ENCODE measurements around the gene KRTAP10-12. TPM values are rescaled to one million over a fixed set of nuclear protein-coding genes. Genes with fewer than 3 reads are reported as not detected.

The KRTAP10-12 gene
- total RNA-seq, 1 donor from 2014 or later: not detected

DNA sequence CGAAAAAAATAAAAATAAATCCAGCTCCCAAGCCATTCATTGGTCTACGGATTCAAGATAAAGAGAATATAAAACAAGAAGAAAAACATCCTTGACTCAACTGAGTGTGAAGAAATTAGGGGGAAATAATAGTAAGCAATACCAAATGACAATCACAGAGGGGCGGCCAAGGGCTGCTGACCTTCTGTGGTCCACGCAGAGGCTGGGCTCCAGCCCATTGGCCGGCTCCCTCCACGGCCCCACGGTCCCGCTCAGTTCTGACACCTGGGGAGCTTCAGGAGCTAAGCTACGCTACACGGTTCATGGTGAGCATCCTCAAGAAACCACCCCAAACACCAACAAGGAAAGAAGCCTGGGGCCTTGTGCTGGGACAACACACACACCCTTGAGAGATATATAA, 400 bp upstream of the KRTAP10-12 start:
- no peaks in the 10 kb centered on the region for H3K36me3 ChIP-seq (ENCODE audit: control insufficient read depth in 3 of 3, insufficient read depth in 3 of 3, low read length in 3 of 3)
- peaks cover 3 to 11% (median 5%) of the 10 kb centered on the region in 3 donors for H3K9me3 ChIP-seq (ENCODE audit: control insufficient read depth in 3 of 3, low read length in 3 of 3)
- H3K27me3 ChIP-seq (ENCODE audit: control insufficient read depth in 3 of 3, insufficient read depth in 3 of 3, low read length in 3 of 3): peaks cover 38 to 45% (median 44%) of the 10 kb centered on the region in 3 donors
- no peaks in the 10 kb centered on the region for H3K4me1 ChIP-seq (ENCODE audit: control insufficient read depth in 3 of 3, insufficient read depth in 3 of 3, low read length in 3 of 3)
- H3K27ac ChIP-seq (ENCODE audit: low read depth, low read length): no peak overlapping the region
- H3K9ac ChIP-seq (ENCODE audit: low read depth in 1 of 3, low read length in 3 of 3): no peak overlapping the region
- no peak overlapping the region for H3K4me3 ChIP-seq (ENCODE audit: low read length in 3 of 3)

DNA sequence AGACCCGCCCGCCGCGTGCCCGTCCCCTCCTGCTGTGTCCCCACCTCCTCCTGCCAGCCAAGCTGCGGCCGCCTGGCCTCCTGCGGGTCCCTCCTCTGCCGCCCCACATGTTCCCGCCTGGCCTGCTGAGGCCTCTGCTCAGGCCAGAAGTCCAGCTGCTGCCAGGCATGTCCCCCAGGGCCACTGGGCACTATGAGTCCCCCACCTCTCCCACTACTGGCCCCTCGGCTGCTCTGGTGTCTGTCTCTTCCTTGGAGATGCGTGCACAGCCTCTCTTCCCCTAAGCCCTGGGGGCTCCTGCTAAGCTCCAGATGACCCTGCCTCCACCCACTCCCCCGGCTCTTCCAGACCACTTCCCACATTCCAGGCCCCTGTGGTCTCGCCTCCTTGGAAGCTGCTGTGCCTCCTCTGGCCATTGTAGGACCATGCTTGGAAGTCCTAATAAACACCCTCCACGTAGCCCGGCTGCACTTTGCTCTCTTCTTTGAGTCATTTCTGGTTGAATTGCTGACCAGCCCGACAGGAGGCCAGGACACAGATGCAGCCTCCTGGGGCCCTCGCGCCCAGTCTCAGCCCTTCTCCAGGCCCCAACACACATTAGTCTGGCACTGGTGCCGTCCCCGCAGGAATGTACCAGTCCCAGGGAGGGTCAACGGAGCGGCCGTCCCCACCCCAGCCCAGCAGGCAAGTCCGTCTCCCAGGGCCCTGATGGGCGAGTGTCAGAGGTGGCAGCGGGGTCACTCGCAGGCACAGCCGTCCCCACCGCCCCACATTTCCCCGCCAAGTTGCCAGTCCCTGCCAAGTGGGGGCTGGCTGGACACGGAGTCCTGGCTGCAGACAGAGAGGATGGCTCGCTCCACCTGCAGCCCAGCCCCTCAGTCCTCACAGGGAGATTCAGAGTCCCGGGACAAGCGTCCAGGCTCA, 1.1 kb downstream of the KRTAP10-12 start:
- no peak overlapping the region for H3K9ac ChIP-seq (ENCODE audit: low read depth in 1 of 3, low read length in 3 of 3)
- H3K4me1 ChIP-seq (ENCODE audit: control insufficient read depth in 3 of 3, insufficient read depth in 3 of 3, low read length in 3 of 3): no peaks in the 10 kb centered on the region
- peaks cover 53 to 59% (median 59%) of the 10 kb centered on the region in 3 donors for H3K27me3 ChIP-seq (ENCODE audit: control insufficient read depth in 3 of 3, insufficient read depth in 3 of 3, low read length in 3 of 3)
- H3K9me3 ChIP-seq (ENCODE audit: control insufficient read depth in 3 of 3, low read length in 3 of 3): peaks cover 0 to 5% (median 3%) of the 10 kb centered on the region in 3 donors
- H3K36me3 ChIP-seq (ENCODE audit: control insufficient read depth in 3 of 3, insufficient read depth in 3 of 3, low read length in 3 of 3): no peaks in the 10 kb centered on the region
- no peak overlapping the region for H3K4me3 ChIP-seq (ENCODE audit: low read length in 3 of 3)
- no peak overlapping the region for H3K27ac ChIP-seq (ENCODE audit: low read depth, low read length)

- Histone ChIP-seq H3K4me3 (ENCODE audit: low read length in 3 of 3) (no peak overlapping the region), H3K4me1 (ENCODE audit: control insufficient read depth in 3 of 3, insufficient read depth in 3 of 3, low read length in 3 of 3) (no peaks in the 10 kb centered on the region), H3K9ac (ENCODE audit: low read depth in 1 of 3, low read length in 3 of 3) (no peak overlapping the region), H3K27me3 (ENCODE audit: control insufficient read depth in 3 of 3, insufficient read depth in 3 of 3, low read length in 3 of 3) (peaks cover 66 to 74% (median 72%) of the 10 kb centered on the region in 3 donors), H3K9me3 (ENCODE audit: control insufficient read depth in 3 of 3, low read length in 3 of 3) (peaks cover 0 to 3% (median 0%) of the 10 kb centered on the region in 3 donors), H3K36me3 (ENCODE audit: control insufficient read depth in 3 of 3, insufficient read depth in 3 of 3, low read length in 3 of 3) (no peaks in the 10 kb centered on the region), H3K27ac (ENCODE audit: low read depth, low read length) (no peak overlapping the region)
Measured at GRCh38 chr21:44699502-44700001, 2.6 kb downstream of the KRTAP10-12 start.

DNA sequence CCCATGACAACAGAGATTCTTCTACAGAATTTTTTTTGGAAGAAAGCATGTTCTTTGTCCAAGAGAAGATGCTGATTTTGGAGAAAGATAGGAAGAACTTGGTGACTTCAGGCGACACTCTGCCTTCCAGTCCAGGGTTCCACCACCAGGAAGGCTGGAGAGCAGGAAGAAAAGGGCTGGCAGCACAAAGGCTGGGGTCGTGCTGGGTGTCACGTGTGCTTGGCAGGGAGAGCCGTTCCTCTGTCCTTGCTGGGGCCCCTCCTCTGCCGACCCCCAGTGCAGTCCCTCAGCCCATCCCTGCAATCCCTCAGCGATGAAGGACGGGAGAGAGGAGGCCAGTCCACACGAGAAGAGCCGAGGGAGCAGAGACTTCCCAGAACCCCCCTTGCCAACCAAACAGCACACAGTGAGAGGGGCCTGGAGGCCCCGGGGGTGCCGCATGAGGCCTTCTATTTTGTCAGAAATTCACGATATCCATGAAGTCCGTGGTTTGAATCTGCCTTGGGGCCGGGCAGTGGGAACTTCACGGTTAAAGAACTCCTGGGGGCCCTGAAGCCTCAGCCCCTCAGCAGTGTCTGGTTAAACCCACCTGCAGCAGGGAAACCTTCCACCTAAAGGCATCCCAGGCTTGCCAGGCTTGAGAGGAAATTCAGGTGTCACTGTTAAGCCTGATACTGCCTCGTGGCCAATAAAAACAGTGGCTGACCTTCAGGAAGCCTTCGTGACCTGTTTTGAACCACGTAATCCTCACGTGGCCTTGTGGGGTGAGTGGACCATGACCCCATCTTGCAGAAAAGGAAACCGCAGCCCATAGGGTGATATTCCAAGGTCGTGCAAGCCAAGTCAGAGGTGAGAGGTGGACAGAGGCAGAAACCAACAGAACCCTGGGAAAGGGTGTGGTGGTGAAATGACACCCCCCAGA, 3.4 kb downstream of the KRTAP10-12 start:
- Histone ChIP-seq H3K27ac (ENCODE audit: low read depth, low read length) (no peak overlapping the region), H3K9me3 (ENCODE audit: control insufficient read depth in 3 of 3, low read length in 3 of 3) (no peaks in the 10 kb centered on the region), H3K27me3 (ENCODE audit: control insufficient read depth in 3 of 3, insufficient read depth in 3 of 3, low read length in 3 of 3) (peaks cover 70 to 76% (median 72%) of the 10 kb centered on the region in 3 donors), H3K9ac (ENCODE audit: low read depth in 1 of 3, low read length in 3 of 3) (no peak overlapping the region), H3K4me3 (ENCODE audit: low read length in 3 of 3) (no peak overlapping the region), H3K36me3 (ENCODE audit: control insufficient read depth in 3 of 3, insufficient read depth in 3 of 3, low read length in 3 of 3) (no peaks in the 10 kb centered on the region), H3K4me1 (ENCODE audit: control insufficient read depth in 3 of 3, insufficient read depth in 3 of 3, low read length in 3 of 3) (no peaks in the 10 kb centered on the region)

GRCh38 chr21:44701023-44701400, 4.0 kb downstream of the KRTAP10-12 start:
- Histone ChIP-seq H3K4me3 (ENCODE audit: low read length in 3 of 3) (no peak overlapping the region), H3K9ac (ENCODE audit: low read depth in 1 of 3, low read length in 3 of 3) (no peak overlapping the region), H3K27me3 (ENCODE audit: control insufficient read depth in 3 of 3, insufficient read depth in 3 of 3, low read length in 3 of 3) (peaks cover 72 to 77% (median 75%) of the 10 kb centered on the region in 3 donors)

DNA sequence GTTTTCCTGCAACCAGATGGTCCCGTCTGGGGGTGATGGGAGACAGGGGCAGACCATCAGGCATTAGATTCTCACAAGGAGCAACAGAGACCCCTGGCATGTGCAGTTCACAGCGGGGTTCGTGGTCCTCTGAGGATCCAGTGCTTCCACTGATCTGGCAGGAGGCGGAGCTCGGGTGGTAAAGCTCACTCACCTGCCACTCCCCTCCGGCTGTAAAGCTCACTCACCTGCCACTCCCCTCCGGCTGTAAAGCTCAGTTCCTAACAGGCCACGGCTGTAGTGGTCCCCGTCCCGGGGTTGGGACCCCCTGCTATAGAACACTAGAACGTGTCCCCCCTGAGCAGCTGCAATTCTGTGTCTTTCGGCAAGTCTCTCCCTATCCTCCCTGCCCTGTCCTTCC, 4.6 kb downstream of the KRTAP10-12 start:
- Histone ChIP-seq H3K4me3 (ENCODE audit: low read length in 3 of 3) (no peak overlapping the region), H3K9me3 (ENCODE audit: control insufficient read depth in 3 of 3, low read length in 3 of 3) (no peaks in the 10 kb centered on the region), H3K36me3 (ENCODE audit: control insufficient read depth in 3 of 3, insufficient read depth in 3 of 3, low read length in 3 of 3) (no peaks in the 10 kb centered on the region), H3K4me1 (ENCODE audit: control insufficient read depth in 3 of 3, insufficient read depth in 3 of 3, low read length in 3 of 3) (no peaks in the 10 kb centered on the region), H3K27ac (ENCODE audit: low read depth, low read length) (no peak overlapping the region), H3K9ac (ENCODE audit: low read depth in 1 of 3, low read length in 3 of 3) (no peak overlapping the region), H3K27me3 (ENCODE audit: control insufficient read depth in 3 of 3, insufficient read depth in 3 of 3, low read length in 3 of 3) (peaks cover 77 to 82% (median 79%) of the 10 kb centered on the region in 3 donors)

More at GRCh38 chr21:44701023-44701400, 4.0 kb downstream of the KRTAP10-12 start:
- Histone ChIP-seq H3K27ac (ENCODE audit: low read depth, low read length) (no peak overlapping the region), H3K36me3 (ENCODE audit: control insufficient read depth in 3 of 3, insufficient read depth in 3 of 3, low read length in 3 of 3) (no peaks in the 10 kb centered on the region), H3K4me1 (ENCODE audit: control insufficient read depth in 3 of 3, insufficient read depth in 3 of 3, low read length in 3 of 3) (no peaks in the 10 kb centered on the region), H3K9me3 (ENCODE audit: control insufficient read depth in 3 of 3, low read length in 3 of 3) (no peaks in the 10 kb centered on the region)

GRCh38 chr21:44702111-44702972, 5.4 kb downstream of the KRTAP10-12 start:
- Histone ChIP-seq H3K27me3 (ENCODE audit: control insufficient read depth in 3 of 3, insufficient read depth in 3 of 3, low read length in 3 of 3) (peaks cover 79 to 82% (median 81%) of the 10 kb centered on the region in 3 donors), H3K36me3 (ENCODE audit: control insufficient read depth in 3 of 3, insufficient read depth in 3 of 3, low read length in 3 of 3) (no peaks in the 10 kb centered on the region), H3K9me3 (ENCODE audit: control insufficient read depth in 3 of 3, low read length in 3 of 3) (no peaks in the 10 kb centered on the region), H3K27ac (ENCODE audit: low read depth, low read length) (no peak overlapping the region), H3K4me3 (ENCODE audit: low read length in 3 of 3) (no peak overlapping the region), H3K9ac (ENCODE audit: low read depth in 1 of 3, low read length in 3 of 3) (no peak overlapping the region), H3K4me1 (ENCODE audit: control insufficient read depth in 3 of 3, insufficient read depth in 3 of 3, low read length in 3 of 3) (no peaks in the 10 kb centered on the region)

- H3K9me3 ChIP-seq (ENCODE audit: control insufficient read depth in 3 of 3, low read length in 3 of 3): no peaks in the 10 kb centered on the region
- peaks cover 76 to 81% (median 79%) of the 10 kb centered on the region in 3 donors for H3K27me3 ChIP-seq (ENCODE audit: control insufficient read depth in 3 of 3, insufficient read depth in 3 of 3, low read length in 3 of 3)
- H3K4me1 ChIP-seq (ENCODE audit: control insufficient read depth in 3 of 3, insufficient read depth in 3 of 3, low read length in 3 of 3): no peaks in the 10 kb centered on the region
- no peak overlapping the region for H3K9ac ChIP-seq (ENCODE audit: low read depth in 1 of 3, low read length in 3 of 3)
- H3K27ac ChIP-seq (ENCODE audit: low read depth, low read length): no peak overlapping the region
- H3K4me3 ChIP-seq (ENCODE audit: low read length in 3 of 3): no peak overlapping the region
- H3K36me3 ChIP-seq (ENCODE audit: control insufficient read depth in 3 of 3, insufficient read depth in 3 of 3, low read length in 3 of 3): no peaks in the 10 kb centered on the region
Measured at GRCh38 chr21:44702973-44703730, 6.2 kb downstream of the KRTAP10-12 start.
